IMR-90 (cell line): Measurements from ENCODE around the gene ZBTB26. TPM values are rescaled to one million over a fixed set of nuclear protein-coding genes. Genes with fewer than 3 reads are reported as not detected.

Experiments
- ATAC-seq: fragments of 200-7000 bp; cut with Tn5 transposase; 2 replicates; pipeline ENCODE4 v1.9.1; 2020; ENCODE audit warnings: low read depth, mild to moderate bottlenecking, moderate library complexity
- BruUV-seq: library from RNA; stranded (reverse); fragments of 400-500 nt; replicated peaks from 2 replicates; lab custom pipeline; 2021; lab: Mats Ljungman, UMichigan
- CTCF ChIA-PET: fragments of 300-600 bp; formaldehyde crosslinking; extraction: SDS; loops from one replicate; lab custom pipeline; 2021; ENCODE audit warnings: antibody characterized with exemption; lab: Yijun Ruan, JAX
- POLR2A ChIA-PET: fragments of 300-600 bp; sonication (Branson Sonifier 250); formaldehyde crosslinking; loops from one replicate; lab custom pipeline; 2022; ENCODE audit warnings: antibody characterized with exemption; ENCODE audit not compliant: unreplicated experiment; lab: Charles Lee
- DNase-seq: peaks from one replicate; pipeline ENCODE4 v3.0.0; 2013
- H2AFZ ChIP-seq: replicated peaks from 2 replicates; pipeline ENCODE3; 2013; ENCODE audit warnings: low read length, mild to moderate bottlenecking; ENCODE audit not compliant: poor library complexity
- H2AK5ac ChIP-seq: 2 replicates; pipeline ENCODE4 v1.6.1; 2013; ENCODE audit warnings: low read depth, low read length, inconsistent platforms
- H2AK9ac ChIP-seq: replicated peaks from 2 replicates; pipeline ENCODE3; 2013; ENCODE audit warnings: mild to moderate bottlenecking, low read depth, low read length, moderate library complexity; ENCODE audit not compliant: poor library complexity
- H2BK120ac ChIP-seq: 2 replicates; pipeline ENCODE4 v1.6.1; 2013; ENCODE audit warnings: low read depth, low read length, inconsistent platforms
- H2BK15ac ChIP-seq: 3 replicates; pipeline ENCODE4 v1.6.1; 2013; ENCODE audit warnings: low read depth, low read length, inconsistent platforms
- H2BK20ac ChIP-seq: 2 replicates; pipeline ENCODE4 v1.6.1; 2013; ENCODE audit warnings: low read depth, mild to moderate bottlenecking, inconsistent platforms, low read length, moderate library complexity
- H2BK5ac ChIP-seq: 2 replicates; pipeline ENCODE4 v1.6.1; 2013; ENCODE audit warnings: mild to moderate bottlenecking, low read depth, low read length, inconsistent platforms; ENCODE audit not compliant: poor library complexity, severe bottlenecking
- H3K14ac ChIP-seq: replicated peaks from 2 replicates; pipeline ENCODE4 v1.6.1; 2013; ENCODE audit warnings: low read depth, low read length, inconsistent platforms
- H3K18ac ChIP-seq: 2 replicates; pipeline ENCODE4 v1.6.1; 2013; ENCODE audit warnings: low read depth, low read length, control low read depth
- H3K23ac ChIP-seq: 2 replicates; pipeline ENCODE4 v1.6.1; 2013; ENCODE audit warnings: low read depth, low read length, inconsistent platforms
- H3K27ac ChIP-seq: 2 replicates; pipeline ENCODE4 v1.5.1; 2013; ENCODE audit warnings: mild to moderate bottlenecking, control low read depth, low read length; ENCODE audit not compliant: insufficient read depth
- H3K27me3 ChIP-seq: 2 replicates; pipeline ENCODE4 v1.6.1; 2013; ENCODE audit warnings: low read length; ENCODE audit not compliant: control insufficient read depth, insufficient read depth
- H3K36me3 ChIP-seq: 2 replicates; pipeline ENCODE4 v1.6.1; 2013; ENCODE audit warnings: low read length, mixed read lengths; ENCODE audit not compliant: control insufficient read depth, insufficient read depth
- H3K4ac ChIP-seq: 2 replicates; pipeline ENCODE4 v1.6.1; 2013; ENCODE audit warnings: low read depth, low read length, inconsistent platforms
- H3K4me1 ChIP-seq: 2 replicates; pipeline ENCODE4 v1.6.1; 2013; ENCODE audit warnings: low read length, mixed read lengths; ENCODE audit not compliant: control insufficient read depth, insufficient read depth
- H3K4me2 ChIP-seq: 2 replicates; pipeline ENCODE4 v1.6.1; 2013; ENCODE audit warnings: low read depth, mild to moderate bottlenecking, control low read depth, low read length, moderate library complexity
- H3K4me3 ChIP-seq: 2 replicates; pipeline ENCODE4 v1.5.1; 2013; ENCODE audit warnings: low read depth, mild to moderate bottlenecking, control low read depth, low read length, moderate library complexity; ENCODE audit not compliant: insufficient read depth
- H3K56ac ChIP-seq: 2 replicates; pipeline ENCODE4 v1.6.1; 2013; ENCODE audit warnings: low read length, inconsistent platforms; ENCODE audit not compliant: insufficient read depth; ENCODE audit errors: extremely low read depth
- H3K79me1 ChIP-seq, 2 experiments: 2 replicates each; pipeline ENCODE4 v1.6.1; 2013; ENCODE audit warnings: low read length in 2 of 2, inconsistent platforms in 1 of 2, low read depth in 1 of 2
- H3K9ac ChIP-seq: 2 replicates; pipeline ENCODE4 v1.6.1; 2013; ENCODE audit warnings: low read depth, low read length, control low read depth
- H3K9me1 ChIP-seq: 2 replicates; pipeline ENCODE4 v1.6.1; 2013; ENCODE audit warnings: low read length, inconsistent platforms; ENCODE audit not compliant: insufficient read depth
- H3K9me3 ChIP-seq: 2 replicates; pipeline ENCODE4 v1.6.1; 2013; ENCODE audit warnings: low read length; ENCODE audit not compliant: control insufficient read depth, insufficient read depth
- H4K20me1 ChIP-seq: 2 replicates; pipeline ENCODE4 v1.6.1; 2013; ENCODE audit warnings: low read length, inconsistent platforms; ENCODE audit not compliant: insufficient read depth
- H4K5ac ChIP-seq: 2 replicates; pipeline ENCODE4 v1.6.1; 2013; ENCODE audit warnings: mild to moderate bottlenecking, low read depth, low read length, control low read depth
- H4K8ac ChIP-seq, 2 experiments: 2 replicates each; pipeline ENCODE4 v1.6.1; 2013; ENCODE audit warnings: low read depth in 2 of 2, low read length in 2 of 2, control low read depth in 1 of 2, inconsistent platforms in 1 of 2
- H4K91ac ChIP-seq: 2 replicates; pipeline ENCODE4 v1.6.1; 2013; ENCODE audit warnings: low read depth, low read length, inconsistent platforms; ENCODE audit not compliant: insufficient read depth
- BHLHE40 ChIP-seq: fragments of 150-350 bp; IDR thresholded peaks from 2 replicates; pipeline ENCODE4 v1.6.1; 2016; ENCODE audit warnings: mild to moderate bottlenecking, low read depth, low read length
- CEBPB ChIP-seq: IDR thresholded peaks from 2 replicates; pipeline ENCODE4 v1.6.1; 2012; ENCODE audit warnings: low read depth, low read length, improper control_type of control experiment
- CHD1 ChIP-seq: IDR thresholded peaks from 2 replicates; pipeline ENCODE4 v1.6.1; 2012; ENCODE audit warnings: low read depth, low read length, improper control_type of control experiment
- FOS ChIP-seq: fragments of 150-350 bp; IDR thresholded peaks from 2 replicates; pipeline ENCODE4 v1.6.1; 2016; ENCODE audit warnings: low read depth, low read length
- MAFK ChIP-seq: IDR thresholded peaks from 2 replicates; pipeline ENCODE4 v1.6.1; 2012; ENCODE audit warnings: low read depth, low read length, improper control_type of control experiment
- MXI1 ChIP-seq: IDR thresholded peaks from 2 replicates; pipeline ENCODE4 v1.6.1; 2012; ENCODE audit warnings: low read depth, mild to moderate bottlenecking, low read length, moderate library complexity, borderline replicate concordance
- POLR2A ChIP-seq: IDR thresholded peaks from 2 replicates; pipeline ENCODE4 v1.6.1; 2012; ENCODE audit warnings: mild to moderate bottlenecking, low read depth, low read length
- RAD21 ChIP-seq: IDR thresholded peaks from 2 replicates; pipeline ENCODE4 v1.6.1; 2012; ENCODE audit warnings: low read length, improper control_type of control experiment
- RFX5 ChIP-seq: IDR thresholded peaks from 2 replicates; pipeline ENCODE4 v1.8.0; 2012; ENCODE audit warnings: low read depth, mild to moderate bottlenecking, low read length, moderate library complexity
- SMC3 ChIP-seq: fragments of 150-350 bp; IDR thresholded peaks from 2 replicates; pipeline ENCODE4 v1.6.1; 2016; ENCODE audit warnings: low read depth, mild to moderate bottlenecking, antibody characterized with exemption, low read length, moderate library complexity
- WGBS, 2 experiments: methylation state at CpG; one replicate each; pipeline versions ENCODE4 v1.1.5 to v1.1.7; 2013; ENCODE audit warnings: missing lambda C conversion rate in 2 of 2; ENCODE audit not compliant: insufficient read length in 1 of 2; ENCODE audit errors: extremely low coverage in 2 of 2; 5-methylcytosine and 5-hydroxymethylcytosine counted together
- dilution Hi-C: fragments of 300-500 bp; cut with HindIII; formaldehyde crosslinking; loops from one replicate; pipeline ENCODE4 v1.14.3; 2018; ENCODE audit warnings: low sequenced_read_pairs; ENCODE audit not compliant: unreplicated experiment
- in situ Hi-C: fragments of 300-500 bp; cut with MboI; formaldehyde crosslinking; loops from 3 replicates; pipeline ENCODE4 v1.14.3; 2019; ENCODE audit warnings: low sequenced_read_pairs, inconsistent platforms, mixed read lengths
- intact Hi-C: fragments of 100-400 bp; cut with micrococcal nuclease; formaldehyde crosslinking; loops from 2 replicates; pipeline ENCODE4 v1.10.0; 2022
- polyA plus RNA-seq, 3 experiments: library from polyadenylated mRNA; depleted of rRNA; stranded (reverse); fragments of >200 nt; gene quantifications; 2 replicates each; pipeline ENCODE4 v1.2.3, GENCODE V29; 2012; ENCODE audit warnings: low replicate concordance in 1 of 3
- total RNA-seq: library from RNA; depleted of rRNA; stranded (reverse); fragments of >200 nt; gene quantifications from 2 replicates; pipeline ENCODE4 v1.2.3, GENCODE V29; 2012
- TF ChIP-seq, protein P1 (sequence below): fragments of 150-350 bp; IDR thresholded peaks from 2 replicates; pipeline ENCODE4 v1.6.1; 2017; ENCODE audit warnings: mild to moderate bottlenecking, antibody characterized with exemption, low read length, low read depth
- TF ChIP-seq, protein P2 (sequence below): conservative IDR thresholded peaks from 2 replicates; pipeline ENCODE4 v1.5.1; 2012; ENCODE audit warnings: mild to moderate bottlenecking, low read depth, low read length, improper control_type of control experiment

The ZBTB26 gene
- total and polyA plus RNA-seq, 2 of the 4 experiments (the other 2 are of a cell fraction), result 3.1 to 6.1 TPM

DNA sequence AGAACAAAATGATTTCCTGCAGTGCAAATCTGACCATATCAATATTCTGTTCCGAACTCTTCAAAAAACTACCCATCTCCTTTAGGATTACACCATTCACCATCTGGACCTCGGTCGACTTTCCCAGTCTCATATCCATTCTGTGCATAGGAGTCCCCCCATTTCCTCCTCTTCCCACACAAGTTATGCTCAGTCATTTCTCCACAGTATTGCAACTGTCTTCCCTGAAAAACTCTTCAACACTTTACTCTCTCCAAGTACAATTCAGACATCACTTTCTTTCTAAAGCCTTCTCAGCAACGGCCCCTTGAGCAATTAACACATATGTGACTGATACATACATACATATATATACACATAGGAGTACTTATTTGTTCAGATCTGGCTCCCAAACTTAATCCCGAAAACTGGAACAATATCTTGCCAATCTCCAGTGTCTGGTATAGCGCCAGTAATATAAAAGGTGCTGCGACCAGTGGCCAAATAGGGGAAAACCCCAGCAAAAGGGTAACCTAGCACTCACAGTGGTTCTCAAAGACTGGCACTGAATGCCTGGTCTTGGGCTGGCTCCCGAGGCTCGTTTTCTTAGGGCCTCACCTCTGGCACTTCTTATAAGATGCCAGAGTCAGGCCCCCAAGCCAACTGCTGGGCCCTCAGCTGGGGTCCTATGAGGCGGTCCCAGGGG is 629 bp downstream of the ZBTB26 start (continued):
- TF ChIP-seq MXI1 (no peak), BHLHE40 (no peak)

DNA sequence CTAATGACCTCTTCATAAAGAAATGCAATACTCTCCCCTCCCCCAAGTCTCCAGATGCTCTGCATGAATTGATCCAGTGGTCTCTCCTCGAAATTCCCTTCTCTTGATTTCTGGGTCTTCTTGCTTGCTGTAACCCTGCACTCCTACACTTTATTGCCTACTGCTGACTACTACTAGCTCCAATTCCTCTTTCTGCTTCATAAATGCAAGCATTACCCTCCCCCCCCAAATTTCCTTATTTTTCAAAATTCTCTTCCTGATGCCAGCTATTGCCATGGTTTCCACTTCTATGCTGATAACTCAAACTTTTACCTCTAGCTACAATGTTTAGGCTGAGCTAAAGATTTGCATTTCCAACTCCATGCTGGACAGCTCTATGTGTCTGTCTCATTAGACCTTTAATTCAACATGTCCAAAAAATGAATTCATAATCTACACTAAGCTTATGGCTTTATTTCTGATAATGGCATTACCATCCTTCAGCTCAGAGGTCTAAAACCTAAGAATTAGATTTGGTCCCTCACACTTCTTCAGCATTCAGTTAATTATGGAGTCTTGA is 1.4 kb downstream of the ZBTB26 start:
- peaks cover 2% of the 10 kb centered on the region for H3K4me1 ChIP-seq
- H3K14ac ChIP-seq, result no peak overlapping the region
- H3K4ac ChIP-seq, result no peak overlapping the region
- H2BK15ac ChIP-seq, result no peak overlapping the region
- intact Hi-C loops, result no loop called here
- H2AFZ ChIP-seq, result no peak overlapping the region
- no peak overlapping the region for H2AK9ac ChIP-seq
- no peak overlapping the region for H4K8ac ChIP-seq
- TF ChIP-seq, protein P1, sequence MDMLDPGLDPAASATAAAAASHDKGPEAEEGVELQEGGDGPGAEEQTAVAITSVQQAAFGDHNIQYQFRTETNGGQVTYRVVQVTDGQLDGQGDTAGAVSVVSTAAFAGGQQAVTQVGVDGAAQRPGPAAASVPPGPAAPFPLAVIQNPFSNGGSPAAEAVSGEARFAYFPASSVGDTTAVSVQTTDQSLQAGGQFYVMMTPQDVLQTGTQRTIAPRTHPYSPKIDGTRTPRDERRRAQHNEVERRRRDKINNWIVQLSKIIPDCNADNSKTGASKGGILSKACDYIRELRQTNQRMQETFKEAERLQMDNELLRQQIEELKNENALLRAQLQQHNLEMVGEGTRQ, result no peak
- TF ChIP-seq SMC3, result no peak
- no peak for TF ChIP-seq CEBPB
- TF ChIP-seq RFX5, result no peak
- TF ChIP-seq MAFK, result no peak
- no peak for TF ChIP-seq BHLHE40
- TF ChIP-seq, protein P2, sequence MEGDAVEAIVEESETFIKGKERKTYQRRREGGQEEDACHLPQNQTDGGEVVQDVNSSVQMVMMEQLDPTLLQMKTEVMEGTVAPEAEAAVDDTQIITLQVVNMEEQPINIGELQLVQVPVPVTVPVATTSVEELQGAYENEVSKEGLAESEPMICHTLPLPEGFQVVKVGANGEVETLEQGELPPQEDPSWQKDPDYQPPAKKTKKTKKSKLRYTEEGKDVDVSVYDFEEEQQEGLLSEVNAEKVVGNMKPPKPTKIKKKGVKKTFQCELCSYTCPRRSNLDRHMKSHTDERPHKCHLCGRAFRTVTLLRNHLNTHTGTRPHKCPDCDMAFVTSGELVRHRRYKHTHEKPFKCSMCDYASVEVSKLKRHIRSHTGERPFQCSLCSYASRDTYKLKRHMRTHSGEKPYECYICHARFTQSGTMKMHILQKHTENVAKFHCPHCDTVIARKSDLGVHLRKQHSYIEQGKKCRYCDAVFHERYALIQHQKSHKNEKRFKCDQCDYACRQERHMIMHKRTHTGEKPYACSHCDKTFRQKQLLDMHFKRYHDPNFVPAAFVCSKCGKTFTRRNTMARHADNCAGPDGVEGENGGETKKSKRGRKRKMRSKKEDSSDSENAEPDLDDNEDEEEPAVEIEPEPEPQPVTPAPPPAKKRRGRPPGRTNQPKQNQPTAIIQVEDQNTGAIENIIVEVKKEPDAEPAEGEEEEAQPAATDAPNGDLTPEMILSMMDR, result no peak
- TF ChIP-seq MXI1, result no peak
- TF ChIP-seq FOS, result no peak
- TF ChIP-seq RAD21, result no peak
- no peak for TF ChIP-seq CHD1
- TF ChIP-seq POLR2A, result no peak
- DNase-seq (no peak), ATAC-seq (no peak)
- no peaks in the 10 kb centered on the region for H4K20me1 ChIP-seq
- H3K23ac ChIP-seq, result peak overlapping the region; percentile 16; the same call in 1 of the 2 replicates
- H3K27ac ChIP-seq, result no peak overlapping the region
- H2BK5ac ChIP-seq, result no peak overlapping the region
- H3K79me1 ChIP-seq, result peaks cover 25 to 50% of the 10 kb centered on the region in 2 experiments
- peaks cover 3% of the 10 kb centered on the region; the same call in 1 of the 2 replicates for H3K9me1 ChIP-seq
- no peak overlapping the region for H3K56ac ChIP-seq
- WGBS, 2 experiments, result 100% methylated on average over 1 of the region's 1 CpG; no CpG with 5 or more reads in 1 of the 2 experiments
- peaks cover 2% of the 10 kb centered on the region; the same call in 1 of the 2 replicates for H3K36me3 ChIP-seq
- ChIA-PET POLR2A (interaction anchor here (0.7 to 0.9 kb wide), 2 partner anchors 9 to 11 kb away, joined by 3 to 4 read pairs; partner anchors contain the start of gene RABGAP1), CTCF (no interaction called here)
- dilution Hi-C loops, result no loop called here
- H3K27me3 ChIP-seq, result no peaks in the 10 kb centered on the region
- H3K4me3 ChIP-seq, result no peak overlapping the region
- H3K4me2 ChIP-seq, result peak overlapping the region; percentile 97; the same call in 1 of the 2 replicates
- no peak overlapping the region for H3K9ac ChIP-seq
- no peak overlapping the region for H4K5ac ChIP-seq
- no TSS peak for BruUV-seq
- no peak overlapping the region for H2BK20ac ChIP-seq
- no peaks in the 10 kb centered on the region for H3K9me3 ChIP-seq
- no peak overlapping the region for H2AK5ac ChIP-seq
- in situ Hi-C loops, result no loop called here
- H3K18ac ChIP-seq, result no peak overlapping the region
- H2BK120ac ChIP-seq, result no peak overlapping the region
- H4K91ac ChIP-seq, result no peak overlapping the region
